AG04450 (cell line): ENCODE measurements around the gene HIF1AN. TPM values are rescaled to one million over a fixed set of nuclear protein-coding genes. Genes with fewer than 3 reads are reported as not detected.

ENCODE experiments used
- CTCF ChIA-PET: fragments of 300-600, 350-600 bp; formaldehyde crosslinking; extraction: SDS; loops from one replicate; lab custom pipeline; 2022; ENCODE audit warnings: antibody characterized with exemption, inconsistent platforms; lab: Charles Lee
- POLR2A ChIA-PET: fragments of 350-600 bp; formaldehyde crosslinking; extraction: SDS; loops from one replicate; lab custom pipeline; 2021; ENCODE audit warnings: antibody characterized with exemption, inconsistent platforms; lab: Yijun Ruan, JAX
- DNase-seq: peaks from one replicate; pipeline ENCODE4 v3.0.0-alpha.2; 2011; ENCODE audit warnings: low read depth, low spot score
- H3K27ac ChIP-seq: one replicate; pipeline ENCODE4 v1.5.1; 2012; ENCODE audit warnings: low read depth, low read length, control low read depth
- H3K27me3 ChIP-seq: one replicate; pipeline ENCODE4 v1.6.0; 2012; ENCODE audit warnings: low read length; ENCODE audit not compliant: control insufficient read depth, insufficient read depth
- H3K4me3 ChIP-seq: 2 replicates; pipeline ENCODE4 v1.5.1; 2011; ENCODE audit warnings: mild to moderate bottlenecking, low read depth, low read length, control low read depth
- H3K9me3 ChIP-seq: 2 replicates; pipeline ENCODE4 v1.5.1; 2012; ENCODE audit warnings: low read length; ENCODE audit not compliant: control insufficient read depth, insufficient read depth
- polyA minus RNA-seq: library from RNA; depleted of rRNA, polyadenylated mRNA; stranded (reverse); fragments of >200 nt; gene quantifications from 2 replicates; pipeline ENCODE4 v1.2.3, GENCODE V29; 2011; rRNA and poly(A)+ RNA removed
- polyA plus RNA-seq: library from polyadenylated mRNA; depleted of rRNA; stranded (reverse); fragments of >200 nt; gene quantifications from 2 replicates; pipeline ENCODE4 v1.2.3, GENCODE V29; 2011; rRNA removed
- TF ChIP-seq, protein P1 (sequence below): IDR thresholded peaks from 2 replicates; pipeline ENCODE4 v1.5.1; 2011; ENCODE audit warnings: low read depth, low read length, control low read depth, inconsistent platforms

HIF1AN gene
- polyA plus RNA-seq (29.7 and 31.0 TPM in 2 replicates), polyA minus RNA-seq (23.0 and 28.0 TPM in 2 replicates)

DNA sequence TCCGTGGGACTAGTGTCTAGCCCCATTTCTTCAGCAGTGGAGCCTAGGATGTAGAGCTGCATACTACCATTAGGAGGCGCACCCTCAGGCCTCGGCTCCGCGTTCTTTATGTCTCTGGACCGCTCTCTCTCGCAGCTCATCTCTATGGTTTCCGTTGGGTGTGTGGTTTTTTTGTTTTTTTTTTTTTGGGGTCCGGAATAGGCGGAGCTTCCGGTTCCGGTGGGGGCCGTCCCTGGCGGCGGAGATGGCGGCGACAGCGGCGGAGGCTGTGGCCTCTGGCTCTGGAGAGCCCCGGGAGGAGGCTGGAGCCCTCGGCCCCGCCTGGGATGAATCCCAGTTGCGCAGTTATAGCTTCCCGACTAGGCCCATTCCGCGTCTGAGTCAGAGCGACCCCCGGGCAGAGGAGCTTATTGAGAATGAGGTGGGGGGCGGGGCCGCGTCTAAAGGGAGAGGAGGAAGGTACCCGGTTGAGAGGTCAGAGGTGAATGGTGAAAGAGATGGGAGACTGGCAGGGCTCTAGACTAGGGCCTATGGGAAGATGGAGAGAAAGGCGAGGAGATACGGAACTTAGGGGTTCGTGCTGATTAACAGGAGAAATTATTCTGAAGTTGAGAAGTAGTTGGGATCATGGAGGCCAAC lies at the start of gene HIF1AN:
HIF1AN (plus strand) TSS at position 229 of the 639 bp plus-strand sequence; CDS start at position 245, 16 bp downstream.
- CTCF ChIA-PET: interaction anchor here (0.5 to 3.7 kb wide), 26 partner anchors 9 to 1035 kb away, joined by 3 to 33 read pairs (median 4); partner anchors contain the start of gene SEC31B
- POLR2A ChIA-PET: interaction anchor here (0.6 to 1.1 kb wide), 13 partner anchors 8 to 483 kb away, joined by 3 to 5 read pairs (median 3); no protein-coding TSS in a partner anchor
- H3K27me3 ChIP-seq: no peaks in the 10 kb centered on the region
- H3K4me3 ChIP-seq: peak within 1 kb of the TSS; percentile 88
- peak; percentile 89 for DNase-seq
- TF ChIP-seq, protein P1, sequence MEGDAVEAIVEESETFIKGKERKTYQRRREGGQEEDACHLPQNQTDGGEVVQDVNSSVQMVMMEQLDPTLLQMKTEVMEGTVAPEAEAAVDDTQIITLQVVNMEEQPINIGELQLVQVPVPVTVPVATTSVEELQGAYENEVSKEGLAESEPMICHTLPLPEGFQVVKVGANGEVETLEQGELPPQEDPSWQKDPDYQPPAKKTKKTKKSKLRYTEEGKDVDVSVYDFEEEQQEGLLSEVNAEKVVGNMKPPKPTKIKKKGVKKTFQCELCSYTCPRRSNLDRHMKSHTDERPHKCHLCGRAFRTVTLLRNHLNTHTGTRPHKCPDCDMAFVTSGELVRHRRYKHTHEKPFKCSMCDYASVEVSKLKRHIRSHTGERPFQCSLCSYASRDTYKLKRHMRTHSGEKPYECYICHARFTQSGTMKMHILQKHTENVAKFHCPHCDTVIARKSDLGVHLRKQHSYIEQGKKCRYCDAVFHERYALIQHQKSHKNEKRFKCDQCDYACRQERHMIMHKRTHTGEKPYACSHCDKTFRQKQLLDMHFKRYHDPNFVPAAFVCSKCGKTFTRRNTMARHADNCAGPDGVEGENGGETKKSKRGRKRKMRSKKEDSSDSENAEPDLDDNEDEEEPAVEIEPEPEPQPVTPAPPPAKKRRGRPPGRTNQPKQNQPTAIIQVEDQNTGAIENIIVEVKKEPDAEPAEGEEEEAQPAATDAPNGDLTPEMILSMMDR: peak; percentile 98
- no peaks in the 10 kb centered on the region for H3K9me3 ChIP-seq
- no peak within 1 kb of the TSS for H3K27ac ChIP-seq

DNA sequence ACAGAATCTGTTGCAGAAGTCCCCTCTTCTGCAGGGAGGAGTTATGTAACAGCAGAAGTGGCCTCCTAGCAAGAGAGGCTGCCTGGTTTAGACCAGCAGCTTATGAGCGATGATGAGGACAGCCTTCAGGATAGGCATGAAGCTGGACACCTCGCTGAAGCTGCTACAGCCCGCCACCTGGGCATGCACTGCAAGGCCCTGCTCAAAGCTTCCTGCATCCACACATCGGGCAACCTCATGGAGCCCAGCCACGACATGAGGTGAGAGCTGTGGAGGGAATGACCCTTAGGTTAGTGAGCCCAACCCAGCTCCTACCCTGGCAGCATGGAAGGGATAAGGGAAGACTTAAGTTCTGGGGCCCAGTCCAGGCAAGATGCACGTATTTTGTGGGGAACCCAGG lies 48.2 kb upstream of the HIF1AN start:
- CTCF ChIA-PET: no interaction called here

DNA sequence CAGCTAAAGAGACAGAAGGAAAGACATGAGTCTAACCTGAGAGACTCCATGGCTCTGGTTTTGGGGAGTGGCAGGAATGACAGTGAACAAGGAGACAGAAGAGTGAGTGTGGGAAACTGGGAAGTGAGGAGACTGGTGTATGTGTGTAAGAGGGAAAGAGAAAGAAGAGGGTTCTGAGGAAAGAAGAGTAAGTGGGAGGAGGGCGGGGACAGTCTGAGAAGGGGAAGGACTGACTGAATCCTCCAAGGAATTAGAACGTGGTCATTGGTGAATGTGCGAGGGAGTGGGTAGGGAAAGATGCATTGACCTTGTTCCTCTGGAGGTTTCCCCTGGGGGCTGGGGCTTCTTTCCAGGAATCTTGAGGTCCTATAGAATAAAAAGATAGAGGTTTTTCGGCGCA lies 46.3 kb upstream of the HIF1AN start:
- Histone ChIP-seq H3K27me3 (peaks cover 17% of the 10 kb centered on the region), H3K9me3 (no peaks in the 10 kb centered on the region), H3K4me3 (no peak overlapping the region), H3K27ac (no peak overlapping the region)
- DNase-seq: no peak
- POLR2A ChIA-PET: no interaction called here
- TF ChIP-seq, protein P1: no peak
- CTCF ChIA-PET: no interaction called here

More for the DNA sequence above, 48.2 kb upstream of the HIF1AN start:
- H3K27me3 ChIP-seq: peaks cover 34% of the 10 kb centered on the region
- DNase-seq: no peak
- POLR2A ChIA-PET: no interaction called here
- no peaks in the 10 kb centered on the region for H3K9me3 ChIP-seq
- TF ChIP-seq, protein P1: no peak
- H3K27ac ChIP-seq: no peak overlapping the region
- H3K4me3 ChIP-seq: no peak overlapping the region

DNA sequence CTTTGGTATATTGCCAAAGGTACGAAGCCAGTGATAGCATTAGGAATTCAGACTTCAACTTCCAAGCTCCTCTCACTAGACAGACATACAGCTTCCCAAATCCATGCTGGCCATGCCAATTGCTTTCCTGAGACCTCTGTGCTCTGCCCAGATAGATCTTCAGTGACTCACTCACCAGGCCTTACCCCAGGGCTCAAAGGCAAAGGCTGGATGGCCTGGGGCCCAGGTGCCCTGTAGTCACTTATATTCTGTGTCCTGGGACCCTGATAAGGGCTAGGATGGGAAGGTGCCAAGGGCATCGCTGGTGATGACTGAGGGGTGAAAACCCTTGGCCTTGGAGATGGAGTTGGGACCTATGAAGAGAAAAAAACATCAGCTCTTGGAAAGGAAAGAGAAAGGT lies 45.2 kb upstream of the HIF1AN start:
- TF ChIP-seq, protein P1: no peak
- H3K27me3 ChIP-seq: peaks cover 6% of the 10 kb centered on the region
- POLR2A ChIA-PET: no interaction called here
- no peak overlapping the region for H3K27ac ChIP-seq
- DNase-seq: no peak
- CTCF ChIA-PET: interaction anchor here (1.7 kb wide), 1 partner anchor 8 kb away, joined by 6 read pairs; no protein-coding TSS in a partner anchor
- no peaks in the 10 kb centered on the region for H3K9me3 ChIP-seq
- H3K4me3 ChIP-seq: no peak overlapping the region

DNA sequence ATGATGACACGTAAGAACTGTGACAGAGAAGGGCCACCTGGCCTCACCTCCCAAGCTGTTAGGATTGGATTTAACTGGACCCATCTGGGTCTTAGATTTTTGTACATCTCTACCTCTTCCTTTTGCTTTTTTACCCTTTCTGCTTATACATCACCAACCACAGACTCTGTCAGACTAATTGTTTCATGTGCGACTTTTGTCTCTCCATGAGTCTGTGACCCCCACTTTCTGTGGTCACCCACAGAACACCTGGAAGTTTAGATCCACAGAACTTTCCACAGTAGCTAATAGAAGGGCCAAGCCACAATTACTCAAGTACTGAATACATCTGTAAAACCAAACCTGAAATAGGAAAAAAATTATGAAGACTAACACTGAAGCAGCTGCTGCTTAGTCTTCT lies 39.2 kb upstream of the HIF1AN start:
- no peaks in the 10 kb centered on the region for H3K27me3 ChIP-seq
- no peak for DNase-seq
- ChIA-PET CTCF (interaction anchor here (1.0 to 7.6 kb wide), 5 partner anchors 12 to 157 kb away, joined by 3 to 52 read pairs (median 6); partner anchors contain the start of gene HIF1AN), POLR2A (no interaction called here)
- H3K27ac ChIP-seq: no peak overlapping the region
- TF ChIP-seq, protein P1: no peak
- H3K9me3 ChIP-seq: no peaks in the 10 kb centered on the region
- no peak overlapping the region for H3K4me3 ChIP-seq
